ENCODE results near the gene RNF187.
A peak's percentile ranks its signal among the peaks of the same experiment; 100 is the strongest.

RNF187 gene

DNA sequence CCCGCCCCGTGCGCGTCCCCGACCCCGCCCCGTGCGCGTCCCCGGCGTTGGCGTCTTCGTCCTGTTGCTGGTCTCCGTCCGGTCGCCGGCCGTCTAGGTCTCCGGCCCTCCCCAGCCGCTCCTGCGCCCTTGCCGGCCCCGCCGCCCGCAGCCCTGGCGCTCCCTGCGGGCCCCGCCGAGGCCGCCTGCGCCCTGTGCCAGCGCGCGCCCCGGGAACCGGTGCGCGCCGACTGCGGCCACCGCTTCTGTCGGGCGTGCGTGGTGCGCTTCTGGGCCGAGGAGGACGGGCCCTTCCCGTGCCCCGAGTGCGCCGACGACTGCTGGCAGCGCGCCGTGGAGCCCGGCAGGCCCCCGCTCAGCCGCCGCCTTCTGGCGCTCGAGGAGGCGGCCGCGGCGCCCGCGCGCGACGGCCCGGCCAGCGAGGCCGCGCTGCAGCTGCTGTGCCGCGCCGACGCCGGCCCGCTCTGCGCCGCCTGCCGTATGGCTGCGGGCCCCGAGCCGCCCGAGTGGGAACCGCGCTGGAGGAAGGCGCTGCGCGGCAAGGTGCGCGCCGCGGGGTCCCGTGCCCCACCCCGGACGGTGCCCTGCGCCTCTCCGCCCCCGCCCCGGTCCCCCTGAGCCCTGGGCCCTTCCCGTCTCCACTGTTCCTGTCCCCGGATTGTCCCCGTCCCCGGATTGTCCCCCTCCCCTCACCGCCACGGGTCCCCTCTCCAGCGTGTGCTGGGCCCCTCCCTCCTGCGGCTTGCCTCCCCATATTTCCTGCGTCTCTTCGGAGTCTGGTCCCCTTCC is at the start of gene RNF187:
Gene RNF187, plus strand, starts transcription at position 47 of the 789 bp plus-strand sequence.
- no peak for DNase-seq (ENCODE audit: low spot score)

DNA sequence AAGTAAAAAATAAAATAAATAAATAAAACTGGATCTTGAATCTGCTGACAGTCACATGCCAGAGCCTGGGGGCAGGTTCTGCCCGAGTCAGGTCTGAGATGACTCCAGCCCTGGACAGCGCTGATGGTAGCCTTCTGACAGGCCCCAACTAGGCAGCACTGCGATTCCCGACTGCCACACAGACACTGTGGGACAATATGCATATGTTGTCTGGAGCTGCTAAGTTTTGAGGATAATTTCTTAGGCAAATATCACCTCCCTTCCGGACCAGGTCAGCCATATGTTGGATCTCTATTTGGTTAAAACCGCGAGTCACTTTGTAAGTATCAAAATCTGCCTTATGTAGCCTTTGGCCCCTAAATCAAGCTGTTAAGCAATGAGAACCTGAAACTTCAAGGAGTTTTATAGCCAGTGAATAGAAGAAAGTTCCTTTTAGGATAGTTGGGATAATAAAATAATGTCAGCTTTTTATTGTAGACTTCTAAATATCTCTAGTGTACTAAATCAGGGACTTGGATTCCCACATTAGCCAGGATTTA is 49.7 kb upstream of the RNF187 start:
- DNase-seq (ENCODE audit: low spot score) = no peak

DNA sequence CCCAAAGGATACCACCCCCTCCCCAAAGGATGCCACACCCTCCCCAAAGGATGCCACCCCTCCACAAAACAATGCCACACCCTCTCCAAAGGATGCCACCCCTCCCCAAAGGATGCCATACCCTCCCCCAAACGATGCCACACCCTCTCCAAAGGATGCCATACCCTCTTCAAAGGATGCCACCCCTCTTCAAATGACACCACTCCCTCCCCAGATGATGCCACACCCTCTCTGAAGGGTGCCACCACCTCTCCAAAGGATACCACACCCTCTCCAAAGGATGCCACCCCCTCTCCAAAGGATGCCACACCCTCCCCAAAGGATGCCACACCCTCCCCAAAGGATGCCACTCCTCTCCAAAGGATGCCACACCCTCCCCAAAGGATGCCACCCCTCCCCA is 48.9 kb upstream of the RNF187 start:
- DNase-seq (ENCODE audit: low spot score) = no peak

DNA sequence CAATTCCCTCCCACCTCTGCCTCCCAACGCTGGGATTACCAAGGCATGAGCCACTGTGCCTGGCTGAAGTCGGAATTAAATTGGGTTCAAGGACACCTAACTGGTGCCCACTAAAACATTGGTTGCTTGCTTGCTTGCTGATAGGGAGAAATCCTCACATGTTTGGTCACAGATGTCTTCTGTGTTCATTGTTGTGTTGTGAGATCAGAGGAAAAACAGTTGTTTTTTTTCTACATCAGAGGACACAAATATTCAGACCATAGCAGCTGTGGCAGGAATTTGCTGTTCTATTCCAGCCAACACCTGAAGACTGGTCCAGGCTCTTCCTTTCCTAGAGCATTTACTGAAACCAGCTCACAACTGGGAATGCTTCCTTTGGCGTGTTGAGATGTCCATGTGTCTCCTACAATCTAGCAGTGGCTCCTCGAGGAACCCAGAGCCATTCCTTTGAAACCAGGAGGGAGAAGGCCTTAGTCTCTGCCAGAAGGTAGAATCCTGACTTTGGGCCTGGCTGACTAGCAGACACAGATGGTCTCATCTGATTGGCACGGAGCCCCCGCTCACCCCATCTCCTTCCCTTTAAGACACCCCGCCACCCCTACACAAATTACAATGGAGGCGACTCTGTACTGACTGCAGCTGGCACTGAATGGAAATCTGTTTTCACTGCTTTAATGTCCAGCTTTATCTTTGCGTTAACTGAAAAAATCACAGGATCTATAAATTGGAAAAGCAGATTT is 46.3 kb upstream of the RNF187 start:
- no peak for DNase-seq (ENCODE audit: low spot score)

DNA sequence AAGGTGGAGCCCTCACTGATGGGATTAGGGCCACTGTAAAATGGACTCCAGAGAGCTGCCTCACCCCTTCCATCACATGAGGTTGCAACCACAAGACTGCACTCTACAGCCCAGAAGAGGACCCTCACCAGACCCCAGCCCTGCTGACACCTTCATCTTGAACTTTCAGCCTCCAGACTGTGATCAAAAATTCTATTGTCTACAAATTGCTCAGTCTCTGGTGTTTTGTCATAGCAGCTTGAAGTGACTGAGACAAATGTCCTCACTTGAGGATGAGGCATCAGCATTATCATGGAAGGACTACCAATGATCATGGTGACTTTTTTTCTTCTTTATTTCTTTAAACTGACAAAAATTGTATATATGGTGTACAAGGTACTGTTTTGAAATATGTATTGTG is 43.8 kb upstream of the RNF187 start:
- no peak for DNase-seq (ENCODE audit: low spot score)

DNA sequence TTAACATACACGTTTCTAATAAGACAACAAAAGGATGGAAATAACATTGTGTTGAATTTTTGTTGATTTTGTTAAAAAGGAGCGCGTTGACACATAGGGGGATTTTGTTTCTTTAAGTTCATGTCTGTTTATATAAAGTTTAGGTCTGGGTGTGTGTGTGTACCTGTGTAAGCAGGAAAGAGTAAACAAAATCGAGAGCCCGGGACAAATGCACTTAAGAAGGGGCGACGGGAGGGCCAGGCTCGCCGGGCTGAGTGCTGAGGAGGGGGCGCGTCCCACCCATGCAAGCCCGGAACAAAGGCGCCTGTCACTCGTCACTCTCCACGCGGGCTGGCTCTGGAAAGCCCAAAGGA is 41.7 kb upstream of the RNF187 start:
- DNase-seq (ENCODE audit: low spot score) = no peak

DNA sequence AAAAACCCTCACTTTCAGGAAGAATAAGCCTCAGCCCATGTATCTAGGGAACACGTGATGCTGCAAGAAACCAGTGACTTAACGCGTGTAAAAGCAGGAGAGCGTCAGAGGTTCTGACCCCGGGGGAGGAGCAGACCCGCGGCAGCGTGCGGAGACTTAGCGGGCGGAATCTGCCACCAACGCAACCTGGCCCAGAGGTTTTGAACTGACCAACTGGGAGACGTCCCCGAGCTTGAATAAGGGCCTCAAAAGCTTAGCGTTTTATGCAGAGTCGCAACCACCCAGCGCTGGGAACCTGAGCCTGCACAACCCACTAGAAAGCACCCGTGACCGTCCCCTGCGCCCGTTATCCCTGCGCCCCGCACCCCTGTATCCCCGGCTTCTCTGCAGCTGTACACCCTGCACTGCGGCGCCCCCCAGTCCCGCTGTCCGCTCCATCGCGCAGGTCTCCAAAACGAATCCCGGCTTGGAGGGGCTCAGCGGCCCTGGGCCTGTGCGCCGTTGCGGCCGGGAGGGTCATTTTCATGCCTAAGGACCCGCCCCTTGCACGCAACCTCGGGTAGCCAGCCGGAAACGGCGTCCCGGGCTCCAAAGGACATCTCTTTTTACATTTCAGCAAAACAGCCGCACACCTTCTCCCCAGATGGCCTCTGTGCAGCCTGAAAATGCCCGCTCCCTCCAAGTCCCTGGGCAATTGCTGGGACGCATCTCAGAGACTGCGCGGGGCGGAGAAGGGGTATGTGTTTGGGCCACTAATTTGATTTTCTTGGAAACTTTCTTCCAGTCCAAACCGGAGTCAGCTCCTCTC is 41.1 kb upstream of the RNF187 start:
- no peak for DNase-seq (ENCODE audit: low spot score)

DNA sequence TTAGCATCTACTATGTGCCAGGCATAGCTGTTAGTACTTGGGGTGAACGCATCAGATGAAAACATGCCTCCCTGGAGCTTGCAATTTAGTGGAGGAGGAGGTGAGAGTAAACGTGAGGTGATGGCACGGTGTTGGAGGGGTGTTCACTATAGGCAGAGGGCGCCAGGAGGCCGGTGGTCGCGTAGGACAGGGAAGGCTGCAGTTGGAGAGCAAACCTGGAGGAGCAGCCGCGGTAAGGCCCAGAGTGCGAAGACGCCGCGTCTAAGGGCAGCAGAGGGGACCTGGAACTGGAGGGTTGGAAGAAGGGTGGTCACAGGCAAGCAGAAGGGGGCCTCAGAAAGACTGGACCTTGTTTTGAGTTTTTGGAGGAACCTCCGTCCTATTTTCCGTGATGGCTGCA is 40.3 kb upstream of the RNF187 start:
- no peak for DNase-seq (ENCODE audit: low spot score)

DNA sequence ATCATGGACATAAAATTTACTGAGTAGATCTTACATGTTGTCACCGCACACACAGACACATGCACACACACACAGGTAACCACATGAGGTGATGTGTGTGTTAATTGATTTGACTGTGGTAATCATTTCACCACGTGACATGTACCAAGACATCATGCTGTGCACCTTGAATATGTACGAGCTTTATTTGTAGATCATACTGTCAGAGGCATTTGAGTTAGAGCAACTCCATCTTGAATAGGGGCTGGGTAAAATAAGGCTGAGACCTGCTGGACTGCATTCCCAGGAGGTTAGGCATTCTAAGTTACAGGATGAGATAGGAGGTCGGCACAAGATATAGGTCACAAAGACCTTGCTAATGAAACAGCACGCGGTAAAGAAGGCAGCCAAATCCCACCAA is 38.8 kb upstream of the RNF187 start:
- no peak for DNase-seq (ENCODE audit: low spot score)

DNA sequence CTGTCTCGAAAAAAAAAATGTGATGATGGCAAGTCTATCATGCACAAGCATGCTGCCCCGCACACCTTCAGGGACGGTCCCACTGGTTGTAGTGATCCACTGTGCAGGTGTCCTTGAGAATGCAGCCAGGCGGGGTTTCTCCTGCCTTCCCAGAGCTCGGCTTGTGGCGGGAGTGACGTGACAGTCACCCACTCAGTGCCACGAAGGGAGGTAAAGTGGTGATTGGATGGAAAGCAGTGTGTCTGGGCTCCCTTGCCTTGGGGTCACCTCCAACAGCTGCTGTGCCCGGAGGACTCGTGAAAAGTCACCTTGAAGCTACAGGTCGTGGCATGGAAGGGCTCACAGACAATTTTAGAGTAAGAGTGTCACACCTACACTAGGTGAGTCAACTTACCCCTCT is 37.0 kb upstream of the RNF187 start:
- no peak for DNase-seq (ENCODE audit: low spot score)

DNA sequence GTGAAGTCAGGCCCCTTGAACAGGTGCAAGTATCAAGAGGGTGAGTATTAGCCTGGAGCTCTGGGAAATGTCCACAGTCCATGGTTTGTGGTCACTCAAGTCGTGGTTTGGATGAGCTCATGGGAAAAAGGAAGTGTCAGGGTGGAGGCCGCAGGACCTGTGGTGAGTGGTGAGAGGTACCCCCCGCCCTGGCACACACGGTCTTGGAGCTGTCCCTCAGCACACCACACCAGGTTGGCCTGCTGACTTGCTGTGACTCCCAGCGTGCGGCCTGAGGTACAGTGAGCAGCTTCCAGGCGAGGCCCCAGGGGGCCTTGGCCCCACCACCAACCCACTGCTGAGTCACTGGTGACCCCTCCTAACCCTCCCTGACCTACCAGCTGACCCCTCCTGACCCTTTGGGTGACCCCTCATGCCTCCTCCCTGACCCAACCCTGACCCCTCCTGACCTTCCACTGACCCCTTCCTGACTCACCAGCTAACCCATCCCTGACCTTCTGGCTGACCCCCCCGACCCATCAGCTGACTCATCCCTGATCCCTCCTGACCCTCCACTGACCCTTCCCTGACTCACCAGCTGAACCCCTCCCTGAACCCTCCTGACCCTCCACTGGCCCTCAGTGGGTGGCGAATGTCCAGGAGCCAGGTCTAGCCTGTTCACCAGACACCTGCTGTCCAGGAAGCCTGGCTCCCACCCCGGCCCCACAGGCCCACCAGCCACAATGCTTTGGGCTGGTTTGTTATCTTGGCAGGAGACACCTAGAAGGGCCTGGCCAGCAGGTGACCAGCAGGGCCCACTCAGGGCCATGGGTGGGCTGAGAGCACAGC is 34.8 kb upstream of the RNF187 start:
- no peak for DNase-seq (ENCODE audit: low spot score)

DNA sequence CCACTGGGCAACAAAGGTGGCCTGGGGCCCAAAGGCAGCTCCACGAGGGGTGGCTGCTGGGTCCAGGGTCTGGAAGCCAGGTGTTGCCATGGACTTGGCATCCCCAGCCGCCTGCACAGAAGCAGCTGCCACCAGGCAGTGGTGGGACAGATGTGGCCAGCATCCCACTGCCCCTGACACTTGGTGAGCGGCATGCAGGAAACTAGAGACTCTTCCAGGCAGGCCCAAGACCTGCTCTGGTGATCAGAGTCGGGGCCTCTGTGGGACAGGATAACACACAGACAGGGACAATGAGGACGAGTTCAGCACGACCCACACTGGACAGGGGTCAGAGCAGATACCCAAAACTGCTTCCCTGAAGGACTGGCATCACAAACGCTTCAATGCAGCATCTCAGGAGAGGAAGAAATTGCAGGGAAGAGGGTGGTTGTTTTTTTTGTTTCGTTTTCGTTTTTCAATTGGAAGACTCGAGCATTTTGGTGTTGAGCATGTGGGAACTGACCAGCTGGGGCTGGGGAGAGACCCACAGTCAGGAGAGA is 34.1 kb upstream of the RNF187 start:
- no peak for DNase-seq (ENCODE audit: low spot score)

DNA sequence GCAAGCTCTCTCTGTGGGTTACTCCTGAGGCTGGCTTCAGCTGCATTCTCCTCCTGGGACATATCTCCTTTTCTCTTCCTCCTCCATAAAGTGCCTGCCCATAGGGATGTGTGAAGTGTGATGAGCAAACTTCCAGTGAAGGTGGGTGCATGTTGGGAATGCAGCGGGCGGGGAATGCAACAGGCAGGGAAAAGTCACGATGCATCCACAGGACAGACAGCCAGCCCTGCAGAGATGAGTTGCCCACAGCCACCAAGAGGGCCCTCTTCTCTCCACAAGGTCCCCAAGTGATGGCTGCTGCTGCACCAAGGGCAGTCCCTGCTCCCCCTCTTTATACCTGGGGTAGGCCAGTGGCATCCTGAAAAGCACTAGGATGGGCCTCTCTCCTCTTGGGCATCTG is 33.6 kb upstream of the RNF187 start:
- DNase-seq (ENCODE audit: low spot score) = no peak

DNA sequence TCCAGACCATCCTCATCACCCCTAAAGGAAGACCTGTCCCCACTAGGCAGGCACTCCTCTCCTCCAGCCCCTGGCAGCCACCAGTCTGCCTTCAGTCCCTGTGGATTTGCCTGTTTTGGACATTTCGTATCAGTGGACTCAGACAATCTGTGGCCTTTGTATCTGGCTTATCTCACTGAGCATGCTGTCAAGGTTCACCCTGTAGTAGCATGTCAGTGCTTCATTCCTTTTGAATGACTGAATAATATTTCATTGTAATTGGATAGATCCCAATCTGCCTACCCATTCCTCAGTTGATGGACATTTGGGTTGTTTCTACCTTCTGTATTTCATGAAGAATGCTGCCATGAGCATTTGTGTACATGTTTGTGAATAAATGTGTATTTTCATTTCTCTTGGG is 32.9 kb upstream of the RNF187 start:
- DNase-seq (ENCODE audit: low spot score) = no peak

DNA sequence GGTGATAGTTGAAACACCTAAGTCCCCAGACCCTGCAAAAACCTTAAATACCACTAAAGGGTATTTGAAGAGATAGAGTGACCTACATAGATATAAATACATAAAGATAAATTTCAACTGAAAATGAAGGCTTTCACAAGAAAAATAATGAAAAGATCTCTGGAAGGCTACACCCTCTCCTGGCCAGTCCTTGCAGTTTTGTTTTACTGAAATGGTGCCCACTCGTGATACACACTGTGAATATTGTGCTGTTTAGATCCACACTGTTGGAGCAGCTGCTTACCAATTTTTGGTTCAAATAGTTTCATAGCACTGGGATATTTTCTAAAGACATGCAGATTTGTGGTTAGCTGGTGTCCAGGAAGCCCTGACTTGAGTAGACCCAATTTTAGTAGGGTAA is 31.5 kb upstream of the RNF187 start:
- DNase-seq (ENCODE audit: low spot score) = no peak

DNA sequence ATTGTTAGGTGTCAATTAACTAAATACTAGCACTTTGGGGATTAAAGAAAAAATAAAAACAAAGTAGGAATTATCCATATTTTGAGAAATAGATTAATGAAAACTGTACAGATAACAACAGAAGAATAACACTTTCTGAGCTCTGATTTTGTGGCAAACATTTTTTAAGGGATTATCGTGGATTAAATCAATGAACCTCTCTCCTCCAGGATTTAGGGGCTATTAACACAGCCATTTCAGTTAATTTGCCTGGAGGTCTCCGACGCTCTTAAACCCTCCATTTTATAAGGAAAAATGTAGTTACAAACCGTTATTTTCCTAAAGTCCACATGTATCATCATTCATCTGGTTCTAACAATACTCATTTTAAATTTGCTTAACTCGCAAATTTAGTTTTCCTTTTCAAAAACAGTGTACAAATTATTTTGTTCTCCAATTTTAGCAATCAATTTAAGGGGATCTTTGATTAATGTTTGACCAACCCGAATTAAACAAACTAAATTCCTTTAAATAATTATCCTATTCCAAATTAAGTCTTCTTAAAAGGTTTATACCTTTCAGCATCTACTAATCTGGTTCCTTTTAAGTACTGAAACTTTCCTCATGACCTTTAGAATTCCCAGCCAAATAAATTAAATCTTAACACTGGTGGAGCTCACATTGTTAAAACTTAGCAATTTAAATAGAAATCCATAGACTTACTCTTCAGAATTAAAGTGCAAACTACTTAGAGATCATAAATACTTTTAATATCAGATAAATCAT is 30.7 kb upstream of the RNF187 start:
- no peak for DNase-seq (ENCODE audit: low spot score)

DNA sequence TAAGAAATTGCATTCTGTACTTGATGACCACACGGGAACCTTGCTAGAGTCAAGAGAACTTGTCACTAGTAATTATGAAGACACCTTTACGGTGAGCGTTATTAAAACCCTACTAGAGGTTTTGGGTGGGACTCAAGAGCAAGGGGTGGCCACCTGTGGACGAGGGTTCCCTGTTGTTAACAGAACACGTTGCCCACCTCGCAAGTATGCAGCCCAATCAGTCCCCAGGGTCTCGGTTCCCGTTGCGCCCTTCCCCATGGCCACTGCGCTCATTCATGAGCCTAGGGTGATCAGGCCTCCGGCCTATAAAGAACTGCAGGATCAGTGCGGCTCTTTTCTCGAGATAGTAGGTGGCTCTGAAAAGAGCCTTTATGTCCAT is 30.2 kb upstream of the RNF187 start:
- DNase-seq (ENCODE audit: low spot score) = no peak

DNA sequence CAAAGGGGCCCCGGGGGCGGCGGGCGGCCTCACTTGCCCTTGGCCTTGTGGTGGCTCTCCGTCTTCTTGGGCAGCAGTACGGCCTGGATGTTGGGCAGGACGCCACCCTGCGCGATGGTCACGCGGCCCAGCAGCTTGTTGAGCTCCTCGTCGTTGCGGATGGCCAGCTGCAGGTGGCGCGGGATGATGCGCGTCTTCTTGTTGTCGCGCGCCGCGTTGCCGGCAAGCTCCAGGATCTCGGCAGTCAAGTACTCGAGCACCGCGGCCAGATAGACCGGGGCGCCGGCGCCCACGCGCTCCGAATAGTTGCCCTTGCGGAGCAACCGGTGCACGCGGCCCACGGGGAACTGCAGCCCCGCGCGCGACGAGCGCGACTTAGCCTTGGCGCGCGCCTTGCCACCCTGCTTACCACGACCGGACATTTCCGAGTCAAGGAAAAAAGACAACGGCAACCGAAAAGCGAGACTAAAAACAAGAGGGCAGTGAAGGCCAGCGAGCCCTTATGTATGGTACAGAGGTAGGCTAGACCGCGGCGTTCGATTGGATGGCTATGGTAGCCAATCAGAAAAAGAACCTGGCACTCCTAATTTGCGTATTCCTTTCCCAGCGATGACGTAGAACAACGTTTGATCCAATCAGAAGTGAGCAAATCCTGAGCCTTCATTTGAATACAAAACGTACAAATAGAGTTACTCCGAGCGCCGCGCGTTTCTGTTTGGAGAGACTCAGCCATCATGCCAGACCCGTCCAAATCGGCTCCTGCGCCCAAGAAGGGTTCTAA is 29.6 kb upstream of the RNF187 start:
- peak; percentile 94 for DNase-seq (ENCODE audit: low spot score)

DNA sequence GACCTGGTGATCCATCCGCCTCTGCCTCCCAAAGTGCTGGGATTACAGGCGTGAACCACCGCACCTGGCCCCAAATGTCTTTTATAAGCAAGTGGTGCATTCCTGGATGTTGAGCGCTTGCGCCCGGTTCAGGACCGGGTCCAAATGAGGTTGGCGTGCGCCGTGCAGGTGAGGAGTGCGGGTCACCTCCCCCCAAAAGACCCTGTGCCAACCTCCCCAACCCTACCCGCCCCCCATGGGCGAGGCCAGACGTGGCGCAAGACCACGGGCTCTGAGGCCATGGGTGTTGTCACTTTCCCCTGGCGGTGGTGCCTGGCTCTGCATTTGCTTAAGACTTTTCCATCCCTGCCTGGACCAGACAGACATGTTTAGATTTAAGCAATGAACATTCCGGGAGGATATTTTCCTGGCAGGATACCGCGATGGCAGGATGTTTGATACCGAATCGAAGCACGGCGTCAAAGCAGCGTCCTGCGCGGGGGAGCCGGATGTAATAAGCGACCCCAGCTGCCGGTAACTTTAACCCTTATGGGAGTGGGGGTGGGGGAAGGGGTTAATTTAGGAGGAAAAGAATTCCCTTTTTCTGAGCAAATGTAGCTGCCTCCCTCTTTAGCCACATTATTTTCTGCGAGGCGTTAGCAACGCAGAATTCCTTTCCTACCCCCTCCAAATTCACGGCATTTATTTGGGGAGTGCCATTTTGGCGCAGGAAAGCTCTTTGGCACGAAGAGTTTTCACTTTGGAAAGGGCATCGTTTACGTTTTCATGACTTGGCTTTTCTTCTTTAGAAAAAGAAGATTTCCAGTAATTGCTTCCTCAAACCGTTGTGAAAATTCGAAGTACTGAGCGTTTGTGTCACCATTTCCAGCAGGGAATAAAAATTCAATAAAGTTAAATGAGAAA is 27.8 kb upstream of the RNF187 start:
- no peak for DNase-seq (ENCODE audit: low spot score)
